Measurements from ENCODE around the gene CLPTM1L. TPM values are rescaled to one million over a fixed set of nuclear protein-coding genes. Genes with fewer than 3 reads are reported as not detected.

The CLPTM1L gene
- polyA plus RNA-seq, 3 donors, result 14.1 to 76.2 (median 35.0) TPM

DNA sequence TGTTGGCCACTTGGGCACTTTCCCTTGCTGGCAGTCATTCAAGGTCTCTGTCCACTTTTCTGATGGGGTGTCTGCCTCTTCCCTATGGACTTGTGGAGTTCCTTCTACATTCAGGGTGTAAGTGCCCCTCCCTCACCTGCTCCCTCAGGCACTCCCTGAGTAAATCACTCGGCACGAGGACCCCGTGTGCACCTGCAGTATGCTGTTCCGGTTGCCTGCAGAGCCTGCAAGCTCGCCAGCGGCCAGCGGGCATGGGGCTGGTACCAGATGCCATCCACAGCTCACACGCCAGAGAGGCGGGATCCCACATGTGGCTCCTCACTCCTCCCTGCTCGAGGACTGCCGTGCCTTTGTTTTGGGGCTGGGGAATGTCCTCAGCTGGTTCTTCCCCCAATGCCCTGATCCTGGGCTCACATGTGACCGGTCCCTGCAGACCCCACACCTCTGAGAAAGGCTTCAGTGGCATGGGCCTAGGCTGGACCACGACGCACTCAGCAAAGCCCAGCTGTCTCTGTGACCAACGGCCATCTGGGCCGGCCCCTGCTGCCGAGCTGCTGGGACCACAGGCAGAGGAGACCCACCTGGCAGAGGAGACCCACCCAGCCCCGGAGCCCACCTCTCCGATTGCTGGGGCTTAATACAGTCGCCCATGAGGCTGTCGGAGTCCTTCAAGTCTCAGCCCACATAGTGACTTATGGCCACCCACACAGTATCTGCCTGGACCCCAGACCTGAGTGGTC is 46.1 kb upstream of the CLPTM1L start:
- peaks cover 23% of the 10 kb centered on the region for H3K4me1 Mint-ChIP-seq

DNA sequence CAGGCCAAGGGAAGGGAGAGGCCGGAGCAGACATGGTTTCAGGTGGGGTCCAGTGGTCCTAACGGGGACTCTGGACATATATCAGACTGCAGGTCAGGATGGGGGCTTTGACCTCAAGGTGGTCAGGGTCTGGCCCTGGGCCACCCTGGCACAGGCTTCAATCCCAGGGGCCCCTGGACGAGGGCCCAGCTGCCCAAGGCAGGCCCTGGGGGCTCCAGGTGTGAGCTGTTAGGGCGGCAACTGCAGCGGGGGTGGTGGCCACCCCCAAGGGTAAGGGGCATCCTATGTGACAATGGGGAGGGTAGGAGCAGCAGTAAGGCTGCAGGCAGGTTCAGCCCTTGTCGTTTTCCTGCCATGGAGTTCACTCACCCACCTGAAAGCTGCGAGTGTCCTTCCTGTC is 45.4 kb upstream of the CLPTM1L start:
- peaks cover 27% of the 10 kb centered on the region for H3K4me1 Mint-ChIP-seq
- Histone ChIP-seq H2AFZ (ENCODE audit: insufficient read depth, low read depth, low read length, poor library complexity, severe bottlenecking) (no peak overlapping the region), H3K4me2 (replicated peaks; ENCODE audit: extremely low read depth, low read length, poor library complexity, severe bottlenecking) (no peak overlapping the region), H4K20me1 (ENCODE audit: insufficient read depth, low read length) (no peaks in the 10 kb centered on the region), H3K4me1 (ENCODE audit: control insufficient read depth in 1 of 2, insufficient read depth in 2 of 2, low read length in 2 of 2) (peaks cover 17% of the 10 kb centered on the region in 2 donors), H3K27ac (ENCODE audit: low read depth in 1 of 2, low read length in 2 of 2) (no peak overlapping the region), H3K27me3 (ENCODE audit: control insufficient read depth in 2 of 2, insufficient read depth in 2 of 2, low read length in 2 of 2) (peaks cover 0 to 32% of the 10 kb centered on the region in 2 donors), H3K9me3 (replicated peaks in 1 of 2; ENCODE audit: control insufficient read depth in 1 of 2, insufficient read depth in 1 of 2, low read length in 2 of 2) (no peaks in the 10 kb centered on the region), H3K36me3 (replicated peaks in 1 of 2; ENCODE audit: control insufficient read depth in 1 of 2, insufficient read depth in 2 of 2, low read length in 2 of 2) (no peaks in the 10 kb centered on the region), H3K9ac (ENCODE audit: insufficient read depth, low read length, poor library complexity, severe bottlenecking) (no peak overlapping the region), H3K79me2 (ENCODE audit: insufficient read depth, low read length) (no peaks in the 10 kb centered on the region), H3K4me3 (replicated peaks in 1 of 3; ENCODE audit: low read depth in 2 of 3, low read length in 3 of 3) (no peak overlapping the region)
- H3K27ac Mint-ChIP-seq, result no peak overlapping the region
- peaks cover 39 to 52% (median 42%) of the 10 kb centered on the region in 3 donors for H3K27me3 Mint-ChIP-seq (ENCODE audit: low read depth in 3 of 3)
- no peak overlapping the region for H3K4me3 Mint-ChIP-seq
- DNase-seq, result no peak
- WGBS (ENCODE audit: insufficient coverage), result 78% methylated on average over 5 of the region's 7 CpGs
- intact Hi-C loops (cut with micrococcal nuclease), result no loop called here
- H3K9me3 Mint-ChIP-seq, result peaks cover 1 to 11% (median 5%) of the 10 kb centered on the region in 7 donors
- H3K36me3 Mint-ChIP-seq, result peaks cover 0 to 5% of the 10 kb centered on the region in 2 donors
- TF ChIP-seq CTCF (IDR thresholded peaks at IDR 0.05), result no peak

More for the DNA sequence above, 46.1 kb upstream of the CLPTM1L start:
- Mint-ChIP-seq H3K27ac (no peak overlapping the region), H3K36me3 (peaks cover 0 to 5% of the 10 kb centered on the region in 2 donors), H3K4me3 (no peak overlapping the region), H3K27me3 (ENCODE audit: low read depth in 3 of 3) (peaks cover 42 to 52% (median 43%) of the 10 kb centered on the region in 3 donors), H3K9me3 (peaks cover 1 to 11% (median 5%) of the 10 kb centered on the region in 7 donors)
- H3K27ac ChIP-seq (ENCODE audit: low read depth in 1 of 2, low read length in 2 of 2), result no peak overlapping the region
- intact Hi-C loops (cut with micrococcal nuclease), result no loop called here
- H3K4me1 ChIP-seq (ENCODE audit: control insufficient read depth in 1 of 2, insufficient read depth in 2 of 2, low read length in 2 of 2), result peaks cover 11 to 13% of the 10 kb centered on the region in 2 donors
- DNase-seq, result no peak
- no peak overlapping the region for H2AFZ ChIP-seq (ENCODE audit: insufficient read depth, low read depth, low read length, poor library complexity, severe bottlenecking)
- H4K20me1 ChIP-seq (ENCODE audit: insufficient read depth, low read length), result no peaks in the 10 kb centered on the region
- H3K9ac ChIP-seq (ENCODE audit: insufficient read depth, low read length, poor library complexity, severe bottlenecking), result no peak overlapping the region
- H3K4me2 ChIP-seq (replicated peaks; ENCODE audit: extremely low read depth, low read length, poor library complexity, severe bottlenecking), result no peak overlapping the region
- H3K9me3 ChIP-seq (replicated peaks in 1 of 2; ENCODE audit: control insufficient read depth in 1 of 2, insufficient read depth in 1 of 2, low read length in 2 of 2), result no peaks in the 10 kb centered on the region
- TF ChIP-seq CTCF (IDR thresholded peaks at IDR 0.05), result no peak
- 91% methylated on average over 18 of the region's 21 CpGs for WGBS (ENCODE audit: insufficient coverage)
- no peaks in the 10 kb centered on the region for H3K36me3 ChIP-seq (replicated peaks in 1 of 2; ENCODE audit: control insufficient read depth in 1 of 2, insufficient read depth in 2 of 2, low read length in 2 of 2)
- H3K27me3 ChIP-seq (ENCODE audit: control insufficient read depth in 2 of 2, insufficient read depth in 2 of 2, low read length in 2 of 2), result peaks cover 0 to 32% of the 10 kb centered on the region in 2 donors
- no peaks in the 10 kb centered on the region for H3K79me2 ChIP-seq (ENCODE audit: insufficient read depth, low read length)
- no peak overlapping the region for H3K4me3 ChIP-seq (replicated peaks in 1 of 3; ENCODE audit: low read depth in 2 of 3, low read length in 3 of 3)
